Body of pancreas (tissue), 4 donors: ENCODE data around the gene CADPS. TPM values are rescaled to one million over a fixed set of nuclear protein-coding genes. Genes with fewer than 3 reads are reported as not detected.

Experiments
- ATAC-seq: fragments of 150-250 bp; one replicate; pipeline ENCODE4 v1.9.1; 2016
- DNase-seq, 4 donors: peaks; one replicate each; pipeline ENCODE4 v3.0.0-alpha.2; 2019
- H3K27ac ChIP-seq, 4 donors: fragments of 200-600 bp; sonication (generic); 1 replicate in 3 of 4; 2 replicates in 1 of 4; pipeline versions ENCODE4 v1.5.1 to v1.6.1; 2016 to 2019; ENCODE audit warnings: mild to moderate bottlenecking in 1 of 4, mixed read lengths in 1 of 4, moderate library complexity in 1 of 4
- H3K27me3 ChIP-seq, 2 donors: fragments of 200-600 bp; sonication (generic); one replicate each; pipeline ENCODE4 v1.6.0; 2016; ENCODE audit warnings: mild to moderate bottlenecking in 1 of 2
- H3K36me3 ChIP-seq, 2 donors: fragments of 200-600 bp; sonication (generic); replicated peaks in 1 of 2; 2 replicates each; pipeline ENCODE4 v1.5.1; 2016; ENCODE audit warnings: low read depth in 2 of 2; ENCODE audit not compliant: insufficient read depth in 1 of 2
- H3K4me1 ChIP-seq: fragments of 200-600 bp; sonication (generic); one replicate; pipeline ENCODE4 v1.6.0; 2016
- H3K4me3 ChIP-seq, 2 donors: fragments of 200-600 bp; sonication (generic); 1 replicate in 1 of 2; 2 replicates in 1 of 2; pipeline ENCODE4 v1.5.1; 2016 to 2019
- H3K9me3 ChIP-seq, 3 donors: fragments of 200-600 bp; sonication (generic); 1 replicate in 2 of 3; 2 replicates in 1 of 3; pipeline ENCODE4 v1.5.1; 2016
- CTCF ChIP-seq, 7 experiments: fragments of 450-650 bp in 4 of 7; fragments of 200-600 bp in 3 of 7; sonication (generic) in 3 of 7; IDR thresholded peaks; one replicate each; pipeline ENCODE4 v1.5.1; 2016 to 2019; ENCODE audit warnings: antibody characterized with exemption in 7 of 7
- POLR2A ChIP-seq, 3 donors: fragments of 450-650 bp; IDR thresholded peaks; one replicate each; pipeline ENCODE4 v1.6.1; 2016; ENCODE audit warnings: antibody characterized with exemption in 3 of 3, mild to moderate bottlenecking in 2 of 3
- WGBS, 2 donors: methylation state at CpG; one replicate each; pipeline ENCODE4 v1.1.5; 2017; 5-methylcytosine and 5-hydroxymethylcytosine counted together
- intact Hi-C: fragments of 100-400 bp; cut with DNase I; formaldehyde crosslinking; loops from one replicate; pipeline ENCODE4 v1.15.1; 2023
- total RNA-seq, 2 donors: library from RNA; depleted of rRNA; stranded (reverse); fragments of >200 nt; gene quantifications; one replicate each; pipeline ENCODE4 v1.1.0, GENCODE V29; 2016

CADPS gene
- total RNA-seq, 2 donors from 2014 or later = 22.1 to 67.6 TPM

GRCh38 chr3:62832553-62832952, 42.7 kb downstream of the CADPS start:
- Histone ChIP-seq H3K27ac (no peak overlapping the region), H3K4me1 (peaks cover 11% of the 10 kb centered on the region), H3K36me3 (no peaks in the 10 kb centered on the region), H3K4me3 (no peak overlapping the region), H3K27me3 (no peaks in the 10 kb centered on the region), H3K9me3 (no peaks in the 10 kb centered on the region)
- DNase-seq (no peak), ATAC-seq (no peak)
- intact Hi-C loops = no loop called here
- no peak for TF ChIP-seq POLR2A (IDR thresholded peaks at IDR 0.05)
- TF ChIP-seq CTCF (IDR thresholded peaks at IDR 0.05) = no peak
- WGBS, 2 donors = 78 to 83% methylated on average over 7 of the region's 7 CpGs

GRCh38 chr3:62830727-62831322, 44.4 kb downstream of the CADPS start:
- peaks cover 1% of the 10 kb centered on the region for H3K4me1 ChIP-seq
- no peaks in the 10 kb centered on the region for H3K27me3 ChIP-seq
- WGBS, 2 donors = 32 to 45% methylated on average over 2 of the region's 2 CpGs
- ATAC-seq (no peak), DNase-seq (no peak)
- TF ChIP-seq CTCF (IDR thresholded peaks at IDR 0.05) (no peak), POLR2A (IDR thresholded peaks at IDR 0.05) (no peak)
- H3K9me3 ChIP-seq = no peaks in the 10 kb centered on the region
- no peak overlapping the region for H3K27ac ChIP-seq
- H3K4me3 ChIP-seq = no peak overlapping the region
- intact Hi-C loops = no loop called here
- H3K36me3 ChIP-seq = no peaks in the 10 kb centered on the region

GRCh38 chr3:62827550-62827949, 47.7 kb downstream of the CADPS start:
- no peaks in the 10 kb centered on the region for H3K27me3 ChIP-seq
- TF ChIP-seq CTCF (IDR thresholded peaks at IDR 0.05) (no peak), POLR2A (IDR thresholded peaks at IDR 0.05) (no peak)
- no peaks in the 10 kb centered on the region for H3K9me3 ChIP-seq
- intact Hi-C loops = no loop called here
- ATAC-seq = no peak
- no peak for DNase-seq
- H3K4me1 ChIP-seq = no peaks in the 10 kb centered on the region
- H3K27ac ChIP-seq = no peak overlapping the region
- no peak overlapping the region for H3K4me3 ChIP-seq
- H3K36me3 ChIP-seq = no peaks in the 10 kb centered on the region

GRCh38 chr3:62824965-62825592, 50.1 kb downstream of the CADPS start:
- H3K4me3 ChIP-seq = no peak overlapping the region
- ATAC-seq (no peak), DNase-seq (no peak)
- H3K9me3 ChIP-seq = no peaks in the 10 kb centered on the region
- intact Hi-C loops = no loop called here
- no peaks in the 10 kb centered on the region for H3K27me3 ChIP-seq
- TF ChIP-seq POLR2A (IDR thresholded peaks at IDR 0.05) (no peak), CTCF (IDR thresholded peaks at IDR 0.05) (no peak)
- no peak overlapping the region for H3K27ac ChIP-seq
- no peaks in the 10 kb centered on the region for H3K36me3 ChIP-seq
- H3K4me1 ChIP-seq = no peaks in the 10 kb centered on the region
- WGBS, 2 donors = 63 to 64% methylated on average over 6 of the region's 6 CpGs
